GM12874 (cell line): Measurements from ENCODE around the gene URM1.

ENCODE experiments used
- CTCF ChIP-seq: IDR thresholded peaks from 2 replicates; pipeline ENCODE4 v1.5.1; 2011; ENCODE audit warnings: low read depth, mild to moderate bottlenecking, control low read depth, low read length, moderate library complexity; ENCODE audit not compliant: insufficient read depth

URM1 gene

GRCh38 chr9:128370367-128370751 is 815 bp upstream of the URM1 start:
- no peak for TF ChIP-seq CTCF

GRCh38 chr9:128371630-128372117 is 500 bp downstream of the URM1 start:
- no peak for TF ChIP-seq CTCF

GRCh38 chr9:128372188-128372641 is 1.0 kb downstream of the URM1 start:
- no peak for TF ChIP-seq CTCF

GRCh38 chr9:128372784-128373183 is 1.6 kb downstream of the URM1 start:
- TF ChIP-seq CTCF = no peak

GRCh38 chr9:128374221-128374675 is 3.1 kb downstream of the URM1 start:
- TF ChIP-seq CTCF = no peak

GRCh38 chr9:128375865-128376264 is 4.7 kb downstream of the URM1 start:
- TF ChIP-seq CTCF = no peak

GRCh38 chr9:128382261-128382660 is 11.1 kb downstream of the URM1 start:
- no peak for TF ChIP-seq CTCF
